Nephron (organoid): ENCODE data around the gene STOX1.
"Not testable (repeated sequence)": the region's sequence is repeated elsewhere in the genome, so short reads cannot be mapped to it uniquely, and the experiment has no call there.

Experiments
- H3K27ac Mint-ChIP-seq, 3 experiments: 2 replicates each; pipeline ENCODE4 v1.8.0; 2020; ENCODE audit warnings: mixed read lengths in 3 of 3, mild to moderate bottlenecking in 2 of 3, moderate library complexity in 1 of 3
- H3K27me3 Mint-ChIP-seq: 2 replicates; pipeline ENCODE4 v1.8.0; 2021; ENCODE audit warnings: low read depth, mild to moderate bottlenecking, moderate library complexity, mixed read lengths
- H3K36me3 Mint-ChIP-seq: 2 replicates; pipeline ENCODE4 v1.8.0; 2020; ENCODE audit warnings: low read depth, mixed read lengths
- H3K4me1 Mint-ChIP-seq: 2 replicates; pipeline ENCODE4 v1.8.0; 2020; ENCODE audit warnings: mixed read lengths
- H3K4me3 Mint-ChIP-seq, 3 experiments: 2 replicates each; pipeline ENCODE4 v1.8.0; 2020; ENCODE audit warnings: mild to moderate bottlenecking in 3 of 3, mixed read lengths in 3 of 3, moderate library complexity in 2 of 3
- H3K9me3 Mint-ChIP-seq: 2 replicates; pipeline ENCODE4 v1.8.0; 2020; ENCODE audit warnings: mixed read lengths
- TF ChIP-seq, protein P1 (sequence below), 3 experiments: fragments of 200-600 bp; sonication (generic); IDR thresholded peaks; one replicate each; pipeline ENCODE4 v1.5.0; 2021; ENCODE audit warnings: antibody characterized with exemption in 3 of 3; ENCODE audit not compliant: unreplicated experiment in 3 of 3

STOX1 gene

DNA sequence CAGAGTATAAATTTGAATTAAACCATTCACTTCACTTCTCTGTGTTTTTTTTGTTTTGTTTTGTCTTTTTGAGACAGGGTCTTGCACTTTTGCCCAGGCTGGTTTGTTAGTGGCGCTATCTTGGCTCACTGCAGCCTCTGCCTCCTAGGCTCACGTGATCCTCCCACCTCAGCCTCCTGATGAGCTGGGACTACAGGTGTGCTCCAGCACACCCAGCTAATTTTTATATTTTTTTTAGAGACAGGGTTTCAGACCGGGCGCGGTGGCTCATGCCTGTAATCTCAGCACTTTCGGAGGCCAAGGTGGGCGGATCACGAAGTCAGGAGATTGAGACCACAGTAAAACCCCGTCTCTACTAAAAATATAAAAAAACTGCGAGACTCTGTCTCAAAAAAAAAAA is 36.9 kb upstream of the STOX1 start:
- TF ChIP-seq, protein P1, sequence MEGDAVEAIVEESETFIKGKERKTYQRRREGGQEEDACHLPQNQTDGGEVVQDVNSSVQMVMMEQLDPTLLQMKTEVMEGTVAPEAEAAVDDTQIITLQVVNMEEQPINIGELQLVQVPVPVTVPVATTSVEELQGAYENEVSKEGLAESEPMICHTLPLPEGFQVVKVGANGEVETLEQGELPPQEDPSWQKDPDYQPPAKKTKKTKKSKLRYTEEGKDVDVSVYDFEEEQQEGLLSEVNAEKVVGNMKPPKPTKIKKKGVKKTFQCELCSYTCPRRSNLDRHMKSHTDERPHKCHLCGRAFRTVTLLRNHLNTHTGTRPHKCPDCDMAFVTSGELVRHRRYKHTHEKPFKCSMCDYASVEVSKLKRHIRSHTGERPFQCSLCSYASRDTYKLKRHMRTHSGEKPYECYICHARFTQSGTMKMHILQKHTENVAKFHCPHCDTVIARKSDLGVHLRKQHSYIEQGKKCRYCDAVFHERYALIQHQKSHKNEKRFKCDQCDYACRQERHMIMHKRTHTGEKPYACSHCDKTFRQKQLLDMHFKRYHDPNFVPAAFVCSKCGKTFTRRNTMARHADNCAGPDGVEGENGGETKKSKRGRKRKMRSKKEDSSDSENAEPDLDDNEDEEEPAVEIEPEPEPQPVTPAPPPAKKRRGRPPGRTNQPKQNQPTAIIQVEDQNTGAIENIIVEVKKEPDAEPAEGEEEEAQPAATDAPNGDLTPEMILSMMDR (IDR thresholded peaks at IDR 0.05; ENCODE audit: unreplicated experiment in 3 of 3) = no peak
- Mint-ChIP-seq H3K4me3 (no peak overlapping the region), H3K27ac (no peak overlapping the region), H3K9me3 (no peaks in the 10 kb centered on the region), H3K4me1 (no peaks in the 10 kb centered on the region), H3K27me3 (no peaks in the 10 kb centered on the region), H3K36me3 (peaks cover 68% of the 10 kb centered on the region)

- H3K4me3 Mint-ChIP-seq = no peak overlapping the region
- H3K9me3 Mint-ChIP-seq = no peaks in the 10 kb centered on the region
Measured at GRCh38 chr10:68792115-68792514, 35.2 kb upstream of the STOX1 start.

DNA sequence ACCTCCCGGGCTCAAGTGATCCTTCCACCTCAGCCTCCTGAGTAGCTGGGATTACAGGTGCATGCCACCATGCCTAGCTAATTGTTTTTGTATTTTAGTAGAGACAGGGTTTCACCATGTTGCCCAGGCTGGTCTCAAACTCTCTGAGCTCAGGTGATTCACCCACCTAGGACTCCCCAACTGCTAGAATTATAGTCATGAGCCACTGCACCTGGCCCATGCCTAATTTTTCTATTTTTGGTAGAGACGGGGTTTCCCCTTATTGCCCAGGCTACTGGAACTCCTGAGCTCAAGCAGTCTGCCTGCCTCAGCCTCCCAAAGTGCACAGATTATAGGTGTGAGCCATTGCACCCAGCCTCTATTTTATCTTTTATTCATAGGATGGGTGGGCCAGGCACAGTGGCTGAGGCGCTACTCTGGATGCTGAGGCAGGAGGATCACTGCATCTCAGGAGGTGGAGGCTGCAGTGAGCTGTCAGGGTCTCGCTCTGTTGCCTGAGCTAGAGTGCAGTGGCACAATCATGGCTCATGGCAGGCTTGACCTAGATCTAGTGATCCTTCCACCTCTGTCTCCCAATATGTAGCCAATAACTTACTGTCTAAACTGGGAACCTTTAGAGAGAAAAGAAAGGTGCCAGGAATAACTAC is 31.3 kb upstream of the STOX1 start:
- TF ChIP-seq, protein P1 (IDR thresholded peaks at IDR 0.05; ENCODE audit: unreplicated experiment in 3 of 3) = no peak
- Mint-ChIP-seq H3K4me1 (no peaks in the 10 kb centered on the region), H3K27ac (no peak overlapping the region), H3K9me3 (no peaks in the 10 kb centered on the region), H3K27me3 (no peaks in the 10 kb centered on the region), H3K4me3 (no peak overlapping the region), H3K36me3 (peaks cover 52% of the 10 kb centered on the region)

More at GRCh38 chr10:68792115-68792514, 35.2 kb upstream of the STOX1 start:
- Mint-ChIP-seq H3K4me1 (no peaks in the 10 kb centered on the region), H3K36me3 (peaks cover 60% of the 10 kb centered on the region), H3K27me3 (no peaks in the 10 kb centered on the region), H3K27ac (no peak overlapping the region)
- TF ChIP-seq, protein P1 (IDR thresholded peaks at IDR 0.05; ENCODE audit: unreplicated experiment in 3 of 3) = peak; percentile 20 to 34 (median 32)

GRCh38 chr10:68796605-68797004 is 30.7 kb upstream of the STOX1 start:
- H3K4me1 Mint-ChIP-seq = no peaks in the 10 kb centered on the region
- H3K27ac Mint-ChIP-seq = peak overlapping the region in 1 of 3 experiments; percentile 23
- no peaks in the 10 kb centered on the region for H3K9me3 Mint-ChIP-seq
- TF ChIP-seq, protein P1 (IDR thresholded peaks at IDR 0.05; ENCODE audit: unreplicated experiment in 3 of 3) = no peak
- no peaks in the 10 kb centered on the region for H3K27me3 Mint-ChIP-seq
- no peak overlapping the region for H3K4me3 Mint-ChIP-seq
- peaks cover 48% of the 10 kb centered on the region for H3K36me3 Mint-ChIP-seq

DNA sequence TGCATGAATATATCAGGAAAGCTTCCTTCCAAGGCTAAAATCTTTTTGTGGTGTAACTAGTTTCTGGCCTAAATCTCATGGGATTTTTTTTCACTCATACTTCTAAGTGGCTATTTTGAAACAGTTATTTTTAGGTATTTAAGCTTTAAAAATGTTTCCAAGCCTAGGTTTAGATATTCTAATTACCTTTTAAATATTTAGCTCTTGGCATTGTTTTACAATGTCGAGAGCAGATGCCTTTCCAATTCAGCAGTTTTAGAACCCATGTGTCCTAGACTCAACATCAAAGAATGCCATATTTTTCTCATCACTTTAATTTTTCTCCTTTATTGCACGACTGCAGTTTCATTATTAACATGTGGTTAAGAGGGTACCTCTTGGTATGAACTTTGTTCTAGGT is 27.1 kb upstream of the STOX1 start:
- H3K4me1 Mint-ChIP-seq = no peaks in the 10 kb centered on the region
- H3K9me3 Mint-ChIP-seq = no peaks in the 10 kb centered on the region
- H3K27me3 Mint-ChIP-seq = no peaks in the 10 kb centered on the region
- H3K36me3 Mint-ChIP-seq = peaks cover 26% of the 10 kb centered on the region
- TF ChIP-seq, protein P1 (IDR thresholded peaks at IDR 0.05; ENCODE audit: unreplicated experiment in 3 of 3) = no peak
- no peak overlapping the region for H3K4me3 Mint-ChIP-seq
- no peak overlapping the region for H3K27ac Mint-ChIP-seq

DNA sequence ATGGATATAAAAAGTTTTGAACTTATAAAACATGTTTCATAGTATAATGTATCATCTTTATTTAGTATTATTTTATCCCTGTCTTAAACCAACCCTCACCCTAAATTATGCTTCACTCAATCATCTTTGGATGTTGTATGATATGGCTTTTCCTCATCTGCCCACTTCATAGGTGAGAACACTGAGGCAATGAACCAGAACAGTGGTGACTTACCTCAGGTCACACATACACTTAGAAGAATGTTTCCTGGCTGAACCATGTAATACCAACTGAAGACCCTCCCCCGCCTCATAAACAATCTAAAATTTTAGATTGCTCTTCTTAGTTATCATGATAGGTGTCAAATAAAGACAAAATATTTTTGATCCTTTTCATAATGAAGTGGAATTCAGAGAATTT is 22.6 kb upstream of the STOX1 start:
- Mint-ChIP-seq H3K36me3 (peaks cover 7% of the 10 kb centered on the region), H3K27me3 (no peaks in the 10 kb centered on the region), H3K9me3 (no peaks in the 10 kb centered on the region), H3K4me1 (no peaks in the 10 kb centered on the region), H3K4me3 (no peak overlapping the region), H3K27ac (no peak overlapping the region)
- TF ChIP-seq, protein P1 (IDR thresholded peaks at IDR 0.05; ENCODE audit: unreplicated experiment in 3 of 3) = no peak

GRCh38 chr10:68810830-68811229 is 16.5 kb upstream of the STOX1 start:
- not testable (repeated sequence) for H3K36me3 Mint-ChIP-seq, H3K27me3 Mint-ChIP-seq, H3K4me1 Mint-ChIP-seq, H3K9me3 Mint-ChIP-seq, H3K4me3 Mint-ChIP-seq, H3K27ac Mint-ChIP-seq
